HG03095 (cell line): ENCODE data around the gene CDCA3.
A peak's percentile ranks its signal among the peaks of the same experiment; 100 is the strongest.
"Not testable (repeated sequence)": the region's sequence is repeated elsewhere in the genome, so short reads cannot be mapped to it uniquely, and the experiment has no call there.

ENCODE experiments used
- ATAC-seq: cut with Tn5 transposase; IDR thresholded peaks from one replicate; pipeline ENCODE4 v1.9.1; 2021; ENCODE audit warnings: moderate library complexity; ENCODE audit not compliant: unreplicated experiment

Gene CDCA3

DNA sequence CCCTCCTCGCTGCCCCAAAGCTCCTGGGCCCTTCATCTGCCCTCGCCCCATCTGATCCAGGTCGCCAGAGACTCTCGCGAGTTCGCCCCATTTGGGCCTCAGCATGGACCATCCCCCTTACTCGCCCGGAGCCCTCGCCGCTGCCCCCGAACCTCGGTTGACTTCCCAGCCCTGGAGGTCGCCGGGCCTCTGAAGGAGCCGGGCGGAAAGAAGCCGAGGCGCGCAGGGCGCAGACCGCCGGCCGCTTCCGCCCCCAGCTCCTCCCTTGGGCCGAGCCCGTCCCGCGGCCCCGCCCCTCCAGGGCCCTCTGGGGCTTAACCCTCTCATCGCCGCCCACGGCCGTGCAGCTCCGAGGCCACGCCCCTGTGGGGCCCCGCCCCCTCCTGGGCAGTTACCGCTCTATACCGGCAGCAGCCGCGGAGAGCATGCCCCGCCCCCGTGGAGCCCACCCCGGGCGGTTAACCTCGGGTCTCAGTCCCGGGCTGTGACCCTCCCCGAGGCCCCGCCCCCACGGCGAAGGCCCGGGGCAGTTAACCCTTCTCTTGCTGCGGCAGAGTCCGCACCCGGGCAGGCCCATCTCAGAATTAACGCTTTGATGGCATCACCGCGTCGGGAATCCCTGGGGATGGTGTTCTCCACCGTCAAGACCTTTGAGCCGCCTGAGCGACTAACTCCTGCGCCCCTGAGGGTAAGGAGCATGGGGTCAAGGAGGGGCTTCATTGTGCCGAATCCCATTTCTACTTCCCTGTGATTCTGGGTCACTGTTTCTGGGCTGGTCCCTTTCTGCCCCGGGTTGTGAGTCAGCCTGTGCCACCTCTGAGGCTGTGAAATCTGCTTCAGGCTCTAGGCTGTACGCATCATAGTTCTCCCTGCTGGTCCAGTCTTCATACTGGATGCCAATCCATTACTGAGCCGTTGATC lies 22.3 kb upstream of the CDCA3 start, which contains the start of gene SPSB2:
TSS of gene SPSB2 (minus strand) at position 210 of the 921 bp plus-strand sequence. CDS start 402 bp downstream, outside the sequence.
- ATAC-seq, result peak; percentile 74

- ATAC-seq, result peak; percentile 31
These were observed 21.3 kb upstream of the CDCA3 start for GRCh38 chr12:6872073-6873048.

DNA sequence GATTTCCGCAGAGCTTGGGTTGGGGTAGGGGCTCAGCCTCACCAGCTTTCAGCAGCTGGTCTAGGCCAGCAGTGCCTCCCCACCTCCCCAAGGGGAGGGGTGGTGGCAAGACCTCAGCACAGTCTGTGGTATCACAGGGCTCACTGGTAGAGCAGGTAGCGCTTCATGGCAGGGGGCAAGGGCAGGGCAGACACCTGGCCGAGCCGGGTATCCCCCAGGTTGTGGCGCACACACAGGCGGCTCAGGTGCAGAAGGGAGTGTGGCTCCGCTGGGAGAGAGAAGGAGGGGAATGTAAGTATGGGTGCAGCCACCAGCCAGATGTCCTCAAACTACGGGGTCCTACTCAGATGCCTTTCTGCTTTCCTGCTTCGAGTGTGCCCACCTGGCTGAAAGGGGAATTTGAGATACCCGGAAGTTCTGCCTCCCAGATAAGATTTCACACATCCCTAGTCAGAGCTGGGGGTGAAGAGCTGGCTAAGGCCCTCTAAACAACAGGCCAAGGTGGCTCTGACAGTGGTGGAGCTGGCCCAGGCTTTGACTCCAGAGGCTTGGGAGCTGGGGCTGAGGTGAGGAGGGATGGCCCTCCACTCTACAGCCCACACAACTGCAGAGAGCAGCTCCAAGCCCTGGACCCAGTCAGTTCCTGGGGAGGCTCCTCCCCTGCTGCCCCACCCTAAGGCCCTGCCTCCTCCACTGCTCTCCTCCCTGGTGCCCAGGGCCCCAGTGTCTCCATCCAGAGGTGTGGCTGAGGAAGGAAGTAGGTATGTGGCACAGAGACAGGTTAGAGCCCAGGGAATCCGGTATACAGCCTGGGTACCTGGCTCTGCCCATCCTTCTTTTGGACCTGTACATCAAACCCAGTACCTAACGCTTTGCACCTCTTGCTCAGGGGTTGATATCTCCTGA lies 20.2 kb upstream of the CDCA3 start:
- ATAC-seq, result no peak

GRCh38 chr12:6870304-6870703 lies 19.2 kb upstream of the CDCA3 start:
- not testable (repeated sequence) for ATAC-seq

DNA sequence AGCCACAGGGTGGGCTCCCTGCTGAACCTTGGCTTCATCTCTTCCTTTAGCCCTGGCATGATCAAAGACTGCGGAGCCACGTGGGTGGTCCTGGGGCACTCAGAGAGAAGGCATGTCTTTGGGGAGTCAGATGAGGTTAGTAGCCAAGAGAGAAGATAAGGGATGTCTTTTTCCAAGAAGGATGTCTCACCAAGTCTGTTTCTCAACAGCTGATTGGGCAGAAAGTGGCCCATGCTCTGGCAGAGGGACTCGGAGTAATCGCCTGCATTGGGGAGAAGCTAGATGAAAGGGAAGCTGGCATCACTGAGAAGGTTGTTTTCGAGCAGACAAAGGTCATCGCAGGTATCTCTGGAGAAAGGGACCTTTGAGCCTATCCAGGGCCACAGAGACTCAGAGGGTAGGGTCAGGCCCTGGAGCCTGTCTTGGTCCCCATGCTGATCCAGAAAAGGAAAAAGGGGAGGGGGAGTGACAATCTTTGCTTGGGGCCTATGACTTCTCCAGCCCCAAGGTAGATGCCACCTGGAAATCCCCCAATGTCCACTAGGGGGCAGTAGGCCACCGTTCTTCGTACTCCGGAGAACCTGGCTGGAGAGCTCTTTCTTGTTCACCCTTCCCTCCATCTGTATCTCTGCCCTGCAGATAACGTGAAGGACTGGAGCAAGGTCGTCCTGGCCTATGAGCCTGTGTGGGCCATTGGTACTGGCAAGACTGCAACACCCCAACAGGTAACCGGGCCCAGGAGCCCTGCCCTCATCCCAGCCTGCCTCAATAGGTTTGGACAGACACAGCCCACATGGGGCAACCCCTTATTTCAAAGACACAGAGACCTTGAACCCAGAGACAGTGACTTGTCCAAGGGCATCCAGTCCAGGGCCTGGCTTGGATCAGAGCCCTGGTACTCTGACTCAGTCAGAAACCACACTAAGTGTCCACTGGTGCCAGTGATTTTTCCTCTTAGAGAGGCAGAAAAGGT lies 18.2 kb upstream of the CDCA3 start:
- no peak for ATAC-seq

DNA sequence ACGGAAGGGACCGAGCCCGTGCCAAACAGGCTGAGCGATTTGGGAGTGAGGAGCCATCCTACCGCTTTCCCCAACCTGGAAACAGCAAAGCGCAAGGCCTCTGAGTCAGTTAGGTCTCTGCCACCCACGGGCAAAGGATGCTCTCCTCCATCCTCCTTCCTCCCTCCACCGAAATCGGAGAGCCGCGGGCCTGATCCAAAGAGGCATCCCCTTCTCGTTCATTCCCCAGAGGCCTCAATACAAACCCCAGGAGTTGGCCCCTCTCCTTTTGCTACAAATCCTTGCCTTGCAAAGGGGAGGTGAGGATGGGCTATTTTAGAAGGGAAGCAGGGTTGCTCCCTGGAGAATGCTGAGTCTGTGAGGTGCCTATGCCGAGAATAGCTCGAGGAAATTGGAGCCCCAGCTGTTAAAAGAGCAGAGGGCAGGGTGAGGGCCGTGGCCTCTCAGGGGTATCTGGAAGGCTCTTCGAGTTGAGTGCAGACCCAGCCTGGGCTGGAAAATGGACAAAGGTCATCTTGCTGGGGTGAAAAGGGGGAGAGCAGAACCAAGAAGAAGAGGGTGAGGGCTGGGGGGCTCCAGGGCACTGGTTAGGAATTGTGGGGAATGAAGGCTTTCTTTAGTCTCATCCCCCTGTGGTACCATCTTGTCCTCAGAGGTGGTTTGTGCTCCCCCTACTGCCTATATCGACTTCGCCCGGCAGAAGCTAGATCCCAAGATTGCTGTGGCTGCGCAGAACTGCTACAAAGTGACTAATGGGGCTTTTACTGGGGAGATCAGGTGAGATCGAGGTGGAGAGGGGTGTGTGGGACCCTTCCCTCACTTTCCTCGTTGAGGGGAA lies 17.3 kb upstream of the CDCA3 start:
- no peak for ATAC-seq

- peak; percentile 47 for ATAC-seq
These were observed 16.5 kb upstream of the CDCA3 start, which contains the start of gene TPI1 for GRCh38 chr12:6867413-6868210. Gene TPI1, plus strand, starts transcription at chr12:6867531. Its CDS starts 36 bp downstream, at chr12:6867567.

GRCh38 chr12:6866920-6867412 lies 15.9 kb upstream of the CDCA3 start:
- peak; percentile 7 for ATAC-seq

GRCh38 chr12:6866163-6866919 lies 15.3 kb upstream of the CDCA3 start:
- ATAC-seq, result no peak

GRCh38 chr12:6865307-6865706 lies 14.2 kb upstream of the CDCA3 start:
- not testable (repeated sequence) for ATAC-seq

DNA sequence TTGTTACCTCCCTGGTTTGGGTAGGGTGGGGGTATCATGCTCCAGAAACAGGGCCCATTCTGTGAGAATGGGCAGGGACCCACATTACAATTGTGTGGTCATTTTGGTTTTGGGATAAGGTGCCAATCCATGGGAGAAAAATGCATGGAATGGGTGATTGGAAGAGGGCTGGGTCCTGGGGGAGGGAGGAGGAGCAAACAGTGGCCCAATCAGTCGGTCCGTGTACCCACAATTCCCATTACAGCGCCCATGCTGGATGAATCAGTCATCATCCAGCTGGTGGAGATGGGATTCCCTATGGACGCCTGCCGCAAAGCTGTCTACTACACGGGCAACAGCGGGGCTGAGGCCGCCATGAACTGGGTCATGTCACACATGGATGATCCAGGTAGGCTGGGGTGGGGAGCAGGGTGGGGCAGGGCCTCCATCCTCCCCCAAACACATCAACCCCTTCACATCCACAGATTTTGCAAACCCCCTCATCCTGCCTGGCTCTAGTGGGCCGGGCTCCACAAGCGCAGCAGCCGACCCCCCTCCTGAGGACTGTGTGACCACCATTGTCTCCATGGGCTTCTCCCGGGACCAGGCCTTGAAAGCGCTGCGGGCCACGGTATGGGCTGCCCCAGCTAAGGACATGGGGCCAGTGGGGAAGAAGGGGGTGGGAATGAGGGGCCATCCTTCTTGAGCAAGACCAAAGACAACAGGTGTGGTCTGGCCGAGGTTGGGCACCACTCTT lies 12.7 kb upstream of the CDCA3 start:
- ATAC-seq, result no peak

DNA sequence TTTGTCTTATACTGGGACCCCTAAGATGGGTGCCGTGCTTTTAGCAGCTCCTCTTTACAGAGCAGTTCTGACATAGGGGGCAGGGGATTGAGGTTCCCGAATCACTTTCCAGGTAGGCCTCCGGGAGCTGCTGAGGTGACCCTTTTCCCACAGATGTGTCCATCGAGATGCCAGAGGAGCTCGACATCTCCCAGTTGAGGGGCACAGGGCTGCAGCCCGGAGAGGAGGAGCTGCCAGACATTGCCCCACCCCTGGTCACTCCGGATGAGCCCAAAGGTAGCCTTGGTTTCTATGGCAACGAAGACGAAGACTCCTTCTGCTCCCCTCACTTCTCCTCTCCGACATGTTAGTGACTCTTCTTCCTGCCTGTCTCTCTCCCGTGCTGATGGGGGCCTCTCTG lies 11.9 kb upstream of the CDCA3 start:
- ATAC-seq, result no peak

DNA sequence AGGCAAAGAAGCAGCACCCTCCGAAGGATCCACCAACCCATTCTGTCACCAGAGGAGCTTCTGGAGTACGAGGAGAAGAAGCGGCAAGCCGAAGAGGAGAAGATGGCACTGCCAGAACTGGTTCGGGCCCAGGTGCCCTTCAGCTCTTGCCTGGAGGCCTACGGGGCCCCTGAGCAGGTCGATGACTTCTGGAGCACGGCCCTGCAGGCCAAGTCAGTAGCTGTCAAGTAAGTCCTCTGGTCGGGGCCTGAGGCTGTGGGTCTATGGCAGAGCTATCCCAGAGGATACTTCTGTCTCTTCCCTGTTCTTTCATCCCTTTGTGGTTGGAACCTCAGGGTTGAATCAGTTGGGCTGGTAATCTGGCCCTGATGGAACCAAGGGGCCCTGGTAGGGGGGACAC lies 10.3 kb upstream of the CDCA3 start:
- no peak for ATAC-seq

- no peak for ATAC-seq
These were observed 9.9 kb upstream of the CDCA3 start for GRCh38 chr12:6860942-6861341.

DNA sequence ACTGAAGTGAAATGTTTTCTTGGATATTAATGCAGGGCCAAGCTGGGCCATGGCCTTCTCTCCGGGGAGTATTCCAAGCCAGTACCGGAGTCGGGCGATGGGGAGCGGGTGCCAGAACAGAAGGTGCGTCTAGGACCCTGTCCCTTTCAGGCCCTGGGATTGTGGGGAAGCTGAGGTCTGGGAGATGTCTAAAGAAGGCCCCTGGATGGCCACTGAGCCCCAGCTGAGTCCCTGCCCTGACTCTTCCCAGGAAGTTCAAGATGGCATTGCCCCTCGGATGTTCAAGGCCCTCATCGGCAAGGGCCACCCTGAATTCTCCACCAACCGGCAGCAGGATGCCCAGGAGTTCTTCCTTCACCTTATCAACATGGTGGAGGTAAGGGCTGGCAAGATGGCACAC lies 9.0 kb upstream of the CDCA3 start:
- no peak for ATAC-seq

GRCh38 chr12:6858799-6859198 lies 7.7 kb upstream of the CDCA3 start:
- no peak for ATAC-seq
